Right lobe of liver (tissue), 6 donors: ENCODE data around the gene DKKL1. TPM values are rescaled to one million over a fixed set of nuclear protein-coding genes. Genes with fewer than 3 reads are reported as not detected.
"Not testable (repeated sequence)": the region's sequence is repeated elsewhere in the genome, so short reads cannot be mapped to it uniquely, and the experiment has no call there.

Source experiments
- ATAC-seq, 4 donors: fragments of 200-7000 bp; cut with Tn5 transposase; one replicate each; pipeline ENCODE4 v1.9.1; 2020; ENCODE audit warnings: mild to moderate bottlenecking in 4 of 4, moderate library complexity in 4 of 4
- DNase-seq, 3 donors: peaks; one replicate each; pipeline ENCODE4 v3.0.0-alpha.2; 2020
- H3K27ac ChIP-seq, 3 donors: fragments of 200-600 bp; one replicate each; pipeline ENCODE4 v1.8.0; 2022
- H3K27me3 ChIP-seq, 2 donors: fragments of 200-600 bp; one replicate each; pipeline ENCODE4 v1.8.0; 2022
- H3K36me3 ChIP-seq, 4 donors: fragments of 200-600 bp; sonication (generic) in 1 of 4; one replicate each; pipeline versions ENCODE4 v1.5.1 to v1.8.0; 2017 to 2022; ENCODE audit warnings: control low read depth in 1 of 4
- H3K4me1 ChIP-seq, 4 donors: fragments of 200-600 bp; sonication (generic) in 1 of 4; one replicate each; pipeline versions ENCODE4 v1.5.1 to v1.8.0; 2017 to 2022; ENCODE audit warnings: control low read depth in 1 of 4
- H3K4me3 ChIP-seq, 3 donors: fragments of 200-600 bp; one replicate each; pipeline ENCODE4 v1.8.0; 2022
- H3K9me3 ChIP-seq, 4 donors: fragments of 200-600 bp; sonication (generic) in 1 of 4; one replicate each; pipeline versions ENCODE4 v1.5.1 to v1.8.0; 2017 to 2022; ENCODE audit warnings: control low read depth in 1 of 4
- CTCF ChIP-seq, 4 donors: fragments of 200-600 bp in 3 of 4; fragments of 450-650 bp in 1 of 4; IDR thresholded peaks; one replicate each; pipeline versions ENCODE4 v1.5.1 to v1.8.0; 2016 to 2022; ENCODE audit warnings: antibody characterized with exemption in 4 of 4, mild to moderate bottlenecking in 2 of 4
- POLR2A ChIP-seq: fragments of 450-650 bp; IDR thresholded peaks from one replicate; pipeline ENCODE4 v1.6.1; 2017; ENCODE audit warnings: antibody characterized with exemption, mild to moderate bottlenecking
- WGBS: methylation state at CpG from one replicate; pipeline ENCODE4 v1.1.6; 2018; ENCODE audit warnings: low coverage, low lambda C conversion rate; ENCODE audit not compliant: insufficient coverage; ENCODE audit errors: missing lambda C conversion rate; 5-methylcytosine and 5-hydroxymethylcytosine counted together
- intact Hi-C, 2 donors: fragments of 100-400 bp; cut with DNase I; formaldehyde crosslinking; loops; one replicate each; pipeline versions ENCODE4 v1.11.2 to v1.14.1; 2022
- total RNA-seq, 6 experiments: library from RNA; depleted of rRNA in 2 of 6; stranded (reverse); fragments of >200 nt in 2 of 6; fragmentation: NEBNext Ultra II Directional in 3 of 6; extraction: Animal tissue kit (Norgen Biotek cat#: 25700) in 3 of 6; gene quantifications; one replicate each; pipeline versions ENCODE4 v1.1.0 to v1.2.4, GENCODE V29; 2016 to 2023
- donor health status: DM: no; HTN: yes; CAD: no.
- donor health status: DM: no; HTN: no; CAD: no.
- donor health status: DM: no; HTN: no; CAD: no.
- donor health status: DM: no; HTN: yes; CAD: no.
- donor health status: DM: no; HTN: yes; CAD: no.

Gene DKKL1
- total RNA-seq, 6 experiments from 2014 or later, result not detected

- TF ChIP-seq POLR2A, result no peak
- no peak for TF ChIP-seq CTCF (IDR thresholded peaks at IDR 0.05)
Measured at GRCh38 chr19:49368711-49369358, 5.2 kb downstream of the DKKL1 start.

GRCh38 chr19:49371184-49371583 is 7.5 kb downstream of the DKKL1 start:
- TF ChIP-seq POLR2A, result no peak
- TF ChIP-seq CTCF (IDR thresholded peaks at IDR 0.05), result no peak

More at GRCh38 chr19:49368711-49369358, 5.2 kb downstream of the DKKL1 start:
- ATAC-seq, result no peak
- Histone ChIP-seq H3K27me3 (no peaks in the 10 kb centered on the region), H3K4me3 (no peak overlapping the region), H3K36me3 (no peaks in the 10 kb centered on the region), H3K4me1 (peaks cover 0 to 3% (median 0%) of the 10 kb centered on the region in 4 donors), H3K9me3 (no peaks in the 10 kb centered on the region), H3K27ac (no peak overlapping the region)
- WGBS, result 87% methylated on average over 5 of the region's 5 CpGs
- DNase-seq, result no peak
- intact Hi-C loops, result no loop called here

GRCh38 chr19:49373174-49373573 is 9.5 kb downstream of the DKKL1 start:
- ATAC-seq, intact Hi-C loops, H3K36me3 ChIP-seq, H3K9me3 ChIP-seq, H3K27ac ChIP-seq, H3K27me3 ChIP-seq, H3K4me3 ChIP-seq, H3K4me1 ChIP-seq, DNase-seq: not testable (repeated sequence)
- 56% methylated on average over 3 of the region's 3 CpGs for WGBS

More at GRCh38 chr19:49371184-49371583, 7.5 kb downstream of the DKKL1 start:
- H3K9me3 ChIP-seq, result no peaks in the 10 kb centered on the region
- no peaks in the 10 kb centered on the region for H3K36me3 ChIP-seq
- 52% methylated on average over 3 of the region's 3 CpGs for WGBS
- no peak for ATAC-seq
- DNase-seq, result no peak
- no peak overlapping the region for H3K4me3 ChIP-seq
- intact Hi-C loops, result no loop called here
- H3K27me3 ChIP-seq, result no peaks in the 10 kb centered on the region
- H3K27ac ChIP-seq, result no peak overlapping the region
- no peaks in the 10 kb centered on the region for H3K4me1 ChIP-seq

- intact Hi-C loops, result no loop called here
- TF ChIP-seq CTCF (IDR thresholded peaks at IDR 0.05) (no peak), POLR2A (no peak)
- H3K4me1 ChIP-seq, result no peaks in the 10 kb centered on the region
- DNase-seq (no peak), ATAC-seq (no peak)
- no peaks in the 10 kb centered on the region for H3K27me3 ChIP-seq
- no peak overlapping the region for H3K4me3 ChIP-seq
- H3K36me3 ChIP-seq, result no peaks in the 10 kb centered on the region
- 100% methylated on average over 1 of the region's 16 CpGs for WGBS
- H3K27ac ChIP-seq, result no peak overlapping the region
- H3K9me3 ChIP-seq, result no peaks in the 10 kb centered on the region
Measured at GRCh38 chr19:49374665-49375434, 11.2 kb downstream of the DKKL1 start.

GRCh38 chr19:49378512-49378911 is 14.8 kb downstream of the DKKL1 start:
- Histone ChIP-seq H3K9me3 (peaks cover 0 to 3% (median 0%) of the 10 kb centered on the region in 4 donors), H3K27ac (no peak overlapping the region), H3K4me1 (no peaks in the 10 kb centered on the region), H3K27me3 (no peaks in the 10 kb centered on the region), H3K4me3 (no peak overlapping the region), H3K36me3 (no peaks in the 10 kb centered on the region)
- intact Hi-C loops, result no loop called here
- ATAC-seq (no peak), DNase-seq (no peak)
- 72% methylated on average over 3 of the region's 3 CpGs for WGBS
- TF ChIP-seq CTCF (IDR thresholded peaks at IDR 0.05), result no peak
- no peak for TF ChIP-seq POLR2A
